Measurements from ENCODE around the gene NPC2.

DNA sequence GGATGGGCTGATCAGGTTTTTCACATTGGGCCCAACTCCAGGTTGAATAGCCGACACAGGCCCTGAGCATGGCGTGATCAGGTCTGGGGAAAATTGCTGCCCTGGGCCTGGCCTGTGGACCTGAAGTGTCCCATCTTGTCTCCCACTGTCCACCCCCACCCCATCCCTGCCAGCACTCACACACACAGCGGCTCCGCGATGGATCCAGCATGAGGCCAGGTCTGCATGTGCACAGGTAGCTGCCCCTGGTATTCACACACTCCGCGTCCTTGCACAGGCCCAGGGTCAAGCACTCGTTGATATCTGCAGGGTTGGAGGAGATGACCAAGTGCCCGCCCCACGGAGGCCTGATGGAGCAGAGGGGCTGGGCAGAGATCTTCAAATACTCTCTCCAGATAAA, 39.1 kb upstream of the NPC2 start:
- TF ChIP-seq CTCF (IDR thresholded peaks at IDR 0.05) (no peak), POLR2AphosphoS5 (IDR thresholded peaks at IDR 0.05; ENCODE audit: low read depth, low read length) (no peak), TCF7L2 (IDR thresholded peaks at IDR 0.05; ENCODE audit: low read depth, low read length) (no peak)
